ENCODE results near the gene BST1.

The BST1 gene

GRCh38 chr4:15654593-15655222 lies 48.2 kb upstream of the BST1 start:
- Histone ChIP-seq H3K27ac (replicated peaks) (peak overlapping the region; percentile 96), H3K27me3 (ENCODE audit: insufficient read depth, poor library complexity, severe bottlenecking) (no peaks in the 10 kb centered on the region), H3K4me3 (replicated peaks; ENCODE audit: insufficient read depth, low read length) (peak overlapping the region; percentile 74)
- TF ChIP-seq SPI1 (IDR thresholded peaks at IDR 0.05; ENCODE audit: borderline replicate concordance, low read depth) (no peak), REST (IDR thresholded peaks at IDR 0.05; ENCODE audit: insufficient replicate concordance, low read depth) (no peak), POLR2AphosphoS5 (IDR thresholded peaks at IDR 0.05; ENCODE audit: low read depth) (no peak), CTCF (IDR thresholded peaks at IDR 0.05; ENCODE audit: insufficient read depth, low read length) (no peak), GABPA (IDR thresholded peaks at IDR 0.05; ENCODE audit: low read depth) (no peak)
- DNase-seq (ENCODE audit: low read depth in 1 of 2, low spot score in 1 of 2) = peak in 1 of 2 experiments; percentile 45

- peak within 1 kb of the TSS; percentile 74 for H3K4me3 ChIP-seq (replicated peaks; ENCODE audit: insufficient read depth, low read length)
- TF ChIP-seq CTCF (IDR thresholded peaks at IDR 0.05; ENCODE audit: insufficient read depth, low read length) = no peak
- TF ChIP-seq POLR2AphosphoS5 (IDR thresholded peaks at IDR 0.05; ENCODE audit: low read depth) = peak; percentile 84
- no peak for TF ChIP-seq REST (IDR thresholded peaks at IDR 0.05; ENCODE audit: insufficient replicate concordance, low read depth)
- peak; percentile 72 to 80 for DNase-seq (ENCODE audit: low read depth in 1 of 2, low spot score in 1 of 2)
- peak within 1 kb of the TSS; percentile 96 for H3K27ac ChIP-seq (replicated peaks)
- H3K27me3 ChIP-seq (ENCODE audit: insufficient read depth, poor library complexity, severe bottlenecking) = no peaks in the 10 kb centered on the region
These were observed 47.4 kb upstream of the BST1 start, which contains the start of gene FBXL5 for GRCh38 chr4:15655223-15656037. FBXL5 (minus strand) TSS chr4:15655357; CDS start chr4:15655287, 70 bp downstream.

- peak overlapping the region; percentile 96 for H3K27ac ChIP-seq (replicated peaks)
- peak overlapping the region; percentile 15; the same call in 1 of the 2 replicates for H3K4me3 ChIP-seq (replicated peaks; ENCODE audit: insufficient read depth, low read length)
- TF ChIP-seq POLR2AphosphoS5 (IDR thresholded peaks at IDR 0.05; ENCODE audit: low read depth) (no peak), REST (IDR thresholded peaks at IDR 0.05; ENCODE audit: insufficient replicate concordance, low read depth) (no peak), CTCF (IDR thresholded peaks at IDR 0.05; ENCODE audit: insufficient read depth, low read length) (no peak), SPI1 (IDR thresholded peaks at IDR 0.05; ENCODE audit: borderline replicate concordance, low read depth) (no peak), GABPA (IDR thresholded peaks at IDR 0.05; ENCODE audit: low read depth) (no peak)
- no peak for DNase-seq (ENCODE audit: low read depth in 1 of 2, low spot score in 1 of 2)
- no peaks in the 10 kb centered on the region for H3K27me3 ChIP-seq (ENCODE audit: insufficient read depth, poor library complexity, severe bottlenecking)
These were observed 46.8 kb upstream of the BST1 start for GRCh38 chr4:15656038-15656470.

Data from HL-60 (cell line).